HG02938 (cell line): Measurements from ENCODE around the gene CD7.

Experiments
- ATAC-seq: cut with Tn5 transposase; IDR thresholded peaks from one replicate; pipeline ENCODE4 v1.9.1; 2021; ENCODE audit warnings: mild to moderate bottlenecking, moderate library complexity; ENCODE audit not compliant: unreplicated experiment

The CD7 gene

DNA sequence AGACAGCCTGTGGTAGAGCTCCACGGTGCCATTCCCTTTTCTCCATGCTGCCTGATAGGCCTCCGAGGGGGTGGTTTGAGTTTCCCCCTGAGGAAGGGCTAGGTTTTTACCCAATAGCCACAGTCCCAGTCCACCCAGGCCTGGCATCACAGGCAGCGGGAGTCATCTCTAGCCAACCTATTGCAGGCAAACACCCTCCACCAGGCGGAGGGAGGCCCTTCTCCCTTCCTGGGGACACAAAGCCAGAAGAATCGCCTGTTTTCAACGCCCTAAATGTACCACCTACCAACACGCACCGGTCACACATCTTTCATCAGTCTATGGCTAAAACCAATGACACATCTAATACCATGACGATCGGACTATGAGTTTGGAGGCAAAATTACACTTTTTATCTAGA lies 51.3 kb downstream of the CD7 start:
- no peak for ATAC-seq
